ENCODE measurements around the gene GTF2E1. TPM values are rescaled to one million over a fixed set of nuclear protein-coding genes. Genes with fewer than 3 reads are reported as not detected.
"Not testable (repeated sequence)": the region's sequence is repeated elsewhere in the genome, so short reads cannot be mapped to it uniquely, and the experiment has no call there.

The GTF2E1 gene
- total and polyA plus RNA-seq, 3 donors from 2014 or later: 23.6 to 32.2 (median 26.0) TPM

DNA sequence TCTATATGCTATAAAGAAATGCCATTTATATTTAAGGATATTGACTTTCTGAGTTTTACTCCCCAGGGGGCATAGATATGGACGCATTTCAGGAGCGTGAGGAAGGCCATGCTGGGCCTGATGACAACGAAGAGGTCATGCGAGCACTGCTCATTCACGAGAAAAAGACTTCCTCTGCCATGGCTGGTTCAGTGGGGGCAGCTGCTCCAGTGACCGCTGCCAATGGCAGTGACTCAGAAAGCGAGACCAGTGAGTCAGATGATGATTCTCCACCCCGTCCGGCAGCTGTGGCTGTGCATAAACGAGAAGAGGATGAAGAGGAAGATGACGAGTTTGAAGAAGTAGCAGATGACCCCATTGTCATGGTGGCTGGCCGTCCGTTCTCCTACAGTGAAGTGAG is 38.4 kb downstream of the GTF2E1 start:
- Histone ChIP-seq H3K27ac (no peak overlapping the region), H3K9me3 (no peaks in the 10 kb centered on the region), H3K27me3 (no peaks in the 10 kb centered on the region), H3K36me3 (ENCODE audit: low read depth, missing control alignments) (no peaks in the 10 kb centered on the region), H3K4me1 (no peaks in the 10 kb centered on the region), H3K4me3 (no peak overlapping the region)
- intact Hi-C loops (cut with DNase I; ENCODE audit: low total_unique reads): no loop called here
- no peak for DNase-seq
- TF ChIP-seq POLR2A (IDR thresholded peaks at IDR 0.05): no peak
- TF ChIP-seq, protein P1, sequence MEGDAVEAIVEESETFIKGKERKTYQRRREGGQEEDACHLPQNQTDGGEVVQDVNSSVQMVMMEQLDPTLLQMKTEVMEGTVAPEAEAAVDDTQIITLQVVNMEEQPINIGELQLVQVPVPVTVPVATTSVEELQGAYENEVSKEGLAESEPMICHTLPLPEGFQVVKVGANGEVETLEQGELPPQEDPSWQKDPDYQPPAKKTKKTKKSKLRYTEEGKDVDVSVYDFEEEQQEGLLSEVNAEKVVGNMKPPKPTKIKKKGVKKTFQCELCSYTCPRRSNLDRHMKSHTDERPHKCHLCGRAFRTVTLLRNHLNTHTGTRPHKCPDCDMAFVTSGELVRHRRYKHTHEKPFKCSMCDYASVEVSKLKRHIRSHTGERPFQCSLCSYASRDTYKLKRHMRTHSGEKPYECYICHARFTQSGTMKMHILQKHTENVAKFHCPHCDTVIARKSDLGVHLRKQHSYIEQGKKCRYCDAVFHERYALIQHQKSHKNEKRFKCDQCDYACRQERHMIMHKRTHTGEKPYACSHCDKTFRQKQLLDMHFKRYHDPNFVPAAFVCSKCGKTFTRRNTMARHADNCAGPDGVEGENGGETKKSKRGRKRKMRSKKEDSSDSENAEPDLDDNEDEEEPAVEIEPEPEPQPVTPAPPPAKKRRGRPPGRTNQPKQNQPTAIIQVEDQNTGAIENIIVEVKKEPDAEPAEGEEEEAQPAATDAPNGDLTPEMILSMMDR (IDR thresholded peaks at IDR 0.05): no peak
- 90 to 96% methylated on average over 13 of the region's 13 CpGs for WGBS, 2 donors

DNA sequence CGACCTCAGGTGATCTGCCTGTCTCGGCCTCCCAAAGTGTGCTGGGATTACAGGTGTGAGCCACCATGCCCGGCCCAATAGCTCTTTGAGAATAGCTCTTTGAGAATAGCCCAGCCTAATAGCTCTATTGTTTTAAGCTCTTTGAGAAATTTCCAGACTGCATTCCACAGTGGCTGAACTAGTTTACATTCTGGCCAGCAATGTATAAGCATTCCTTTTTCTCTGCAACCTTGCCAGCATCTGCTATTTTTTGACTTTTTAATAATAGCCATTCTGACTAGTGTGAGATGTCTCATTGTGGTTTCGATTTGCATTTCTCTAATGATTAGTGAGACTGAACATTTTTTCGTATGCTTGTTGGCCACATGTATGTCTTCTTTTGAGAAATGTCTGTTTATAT is 43.3 kb downstream of the GTF2E1 start:
- H3K9me3 ChIP-seq; DNase-seq; H3K4me3 ChIP-seq; H3K27ac ChIP-seq; intact Hi-C loops (cut with DNase I; ENCODE audit: low total_unique reads); H3K36me3 ChIP-seq (ENCODE audit: low read depth, missing control alignments); H3K4me1 ChIP-seq; H3K27me3 ChIP-seq: not testable (repeated sequence)
- WGBS, 2 donors: 74 to 91% methylated on average over 5 of the region's 5 CpGs

GRCh38 chr3:120791010-120791409 is 48.5 kb downstream of the GTF2E1 start:
- WGBS, 2 donors: 79 to 90% methylated on average over 1 of the region's 1 CpG
- H3K36me3 ChIP-seq (ENCODE audit: low read depth, missing control alignments): no peaks in the 10 kb centered on the region
- no peaks in the 10 kb centered on the region for H3K27me3 ChIP-seq
- no peak for TF ChIP-seq POLR2A (IDR thresholded peaks at IDR 0.05)
- TF ChIP-seq, protein P1 (IDR thresholded peaks at IDR 0.05): no peak
- no peaks in the 10 kb centered on the region for H3K4me1 ChIP-seq
- H3K4me3 ChIP-seq: no peak overlapping the region
- no peak overlapping the region for H3K27ac ChIP-seq
- no peaks in the 10 kb centered on the region for H3K9me3 ChIP-seq
- intact Hi-C loops (cut with DNase I; ENCODE audit: low total_unique reads): loop anchor here (5.0 to 10.0 kb wide), 2 partner anchors 229 to 546 kb away; no protein-coding TSS in a partner anchor
- DNase-seq: no peak

GRCh38 chr3:120791913-120792312 is 49.4 kb downstream of the GTF2E1 start:
- intact Hi-C loops (cut with DNase I; ENCODE audit: low total_unique reads): loop anchor here (5.0 to 10.0 kb wide), 2 partner anchors 230 to 547 kb away; no protein-coding TSS in a partner anchor
- DNase-seq: no peak
- 84 to 89% methylated on average over 1 of the region's 1 CpG for WGBS, 2 donors
- Histone ChIP-seq H3K27ac (no peak overlapping the region), H3K9me3 (no peaks in the 10 kb centered on the region), H3K36me3 (ENCODE audit: low read depth, missing control alignments) (no peaks in the 10 kb centered on the region), H3K4me3 (no peak overlapping the region), H3K27me3 (no peaks in the 10 kb centered on the region), H3K4me1 (no peaks in the 10 kb centered on the region)
- TF ChIP-seq, protein P1 (IDR thresholded peaks at IDR 0.05): no peak
- TF ChIP-seq POLR2A (IDR thresholded peaks at IDR 0.05): no peak

DNA sequence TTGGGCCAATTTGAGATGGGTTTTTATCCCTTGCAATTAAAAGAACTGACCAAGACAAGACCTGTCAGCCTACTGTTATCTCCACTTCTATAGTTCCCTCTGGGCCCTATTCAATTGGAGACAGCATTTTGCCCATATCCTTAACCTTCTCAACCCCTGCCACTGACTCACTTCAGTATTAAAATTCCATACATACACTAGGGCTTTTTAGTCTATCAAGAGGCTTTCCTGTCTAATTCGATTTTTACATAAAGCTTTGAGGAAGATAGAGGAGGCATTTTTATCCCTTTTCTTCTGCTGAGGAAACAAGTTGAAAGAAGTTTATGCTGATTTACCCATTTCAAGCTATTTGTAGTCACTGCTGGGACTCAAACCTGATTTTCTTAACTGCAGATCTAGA is 51.1 kb downstream of the GTF2E1 start:
- Histone ChIP-seq H3K9me3 (no peaks in the 10 kb centered on the region), H3K27me3 (no peaks in the 10 kb centered on the region), H3K36me3 (ENCODE audit: low read depth, missing control alignments) (no peaks in the 10 kb centered on the region), H3K4me1 (no peaks in the 10 kb centered on the region), H3K27ac (no peak overlapping the region), H3K4me3 (no peak overlapping the region)
- TF ChIP-seq POLR2A (IDR thresholded peaks at IDR 0.05): no peak
- TF ChIP-seq, protein P1 (IDR thresholded peaks at IDR 0.05): no peak
- DNase-seq: no peak
- 88 to 89% methylated on average over 1 of the region's 1 CpG for WGBS, 2 donors
- intact Hi-C loops (cut with DNase I; ENCODE audit: low total_unique reads): loop anchor here (5.0 to 10.0 kb wide), 2 partner anchors 231 to 549 kb away; no protein-coding TSS in a partner anchor
